Endometrium (tissue), 2 donors: Measurements from ENCODE around the gene DMRTC1.
"Not testable (repeated sequence)": the region's sequence is repeated elsewhere in the genome, so short reads cannot be mapped to it uniquely, and the experiment has no call there.

ENCODE experiments used
- FAIRE-seq: peaks from 2 replicates; lab custom pipeline; 2012; peaks lifted over from hg19 to GRCh38; lab: Jason Lieb, UNC
- donor health status: control.
- donor health status: control.

Gene DMRTC1

GRCh38 chrX:72943819-72944169 is at the start of gene DMRTC1:
TSS of gene DMRTC1 (minus strand) at chrX:72943837. CDS start at chrX:72875694, 68,143 bp downstream.
- FAIRE-seq = not testable (repeated sequence)

GRCh38 chrX:72980894-72981469 is 37.3 kb upstream of the DMRTC1 start:
- not testable (repeated sequence) for FAIRE-seq

GRCh38 chrX:72974885-72975284 is 31.2 kb upstream of the DMRTC1 start:
- not testable (repeated sequence) for FAIRE-seq

- FAIRE-seq = not testable (repeated sequence)
Observed at GRCh38 chrX:72971859-72972258, 28.2 kb upstream of the DMRTC1 start.

GRCh38 chrX:72959971-72960370 is 16.3 kb upstream of the DMRTC1 start:
- FAIRE-seq = not testable (repeated sequence)

- FAIRE-seq = not testable (repeated sequence)
Observed at GRCh38 chrX:72943035-72943818, 410 bp downstream of the DMRTC1 start.

GRCh38 chrX:72942272-72942671 is 1.4 kb downstream of the DMRTC1 start:
- FAIRE-seq = not testable (repeated sequence)

GRCh38 chrX:72937906-72938305 is 5.7 kb downstream of the DMRTC1 start, which contains the start of gene FAM236A:
TSS of gene FAM236A (plus strand) at chrX:72938206. CDS start at chrX:72938263, 57 bp downstream.
- FAIRE-seq = not testable (repeated sequence)

GRCh38 chrX:72936882-72937455 is 6.7 kb downstream of the DMRTC1 start:
- not testable (repeated sequence) for FAIRE-seq

- FAIRE-seq = not testable (repeated sequence)
Observed at GRCh38 chrX:72936455-72936854, 7.2 kb downstream of the DMRTC1 start.

- FAIRE-seq = not testable (repeated sequence)
Observed at GRCh38 chrX:72932283-72932682, 11.4 kb downstream of the DMRTC1 start.

- FAIRE-seq = not testable (repeated sequence)
Observed at GRCh38 chrX:72916096-72916495, 27.5 kb downstream of the DMRTC1 start.

GRCh38 chrX:72912315-72912714 is 31.3 kb downstream of the DMRTC1 start, which contains the start of gene FAM236C:
TSS of gene FAM236C (plus strand) at chrX:72912615. CDS start at chrX:72912715, 100 bp downstream.
- FAIRE-seq = not testable (repeated sequence)

GRCh38 chrX:72889740-72890139 is 53.9 kb downstream of the DMRTC1 start:
- not testable (repeated sequence) for FAIRE-seq

- FAIRE-seq = not testable (repeated sequence)
Observed at GRCh38 chrX:72882898-72883297, 60.7 kb downstream of the DMRTC1 start.

- FAIRE-seq = peak; percentile 68
Observed at GRCh38 chrX:72837532-72837931, 106.1 kb downstream of the DMRTC1 start.

- not testable (repeated sequence) for FAIRE-seq
Observed at GRCh38 chrX:72830701-72831100, 112.9 kb downstream of the DMRTC1 start.
